Measurements from ENCODE around the gene CDH16.

Gene CDH16

DNA sequence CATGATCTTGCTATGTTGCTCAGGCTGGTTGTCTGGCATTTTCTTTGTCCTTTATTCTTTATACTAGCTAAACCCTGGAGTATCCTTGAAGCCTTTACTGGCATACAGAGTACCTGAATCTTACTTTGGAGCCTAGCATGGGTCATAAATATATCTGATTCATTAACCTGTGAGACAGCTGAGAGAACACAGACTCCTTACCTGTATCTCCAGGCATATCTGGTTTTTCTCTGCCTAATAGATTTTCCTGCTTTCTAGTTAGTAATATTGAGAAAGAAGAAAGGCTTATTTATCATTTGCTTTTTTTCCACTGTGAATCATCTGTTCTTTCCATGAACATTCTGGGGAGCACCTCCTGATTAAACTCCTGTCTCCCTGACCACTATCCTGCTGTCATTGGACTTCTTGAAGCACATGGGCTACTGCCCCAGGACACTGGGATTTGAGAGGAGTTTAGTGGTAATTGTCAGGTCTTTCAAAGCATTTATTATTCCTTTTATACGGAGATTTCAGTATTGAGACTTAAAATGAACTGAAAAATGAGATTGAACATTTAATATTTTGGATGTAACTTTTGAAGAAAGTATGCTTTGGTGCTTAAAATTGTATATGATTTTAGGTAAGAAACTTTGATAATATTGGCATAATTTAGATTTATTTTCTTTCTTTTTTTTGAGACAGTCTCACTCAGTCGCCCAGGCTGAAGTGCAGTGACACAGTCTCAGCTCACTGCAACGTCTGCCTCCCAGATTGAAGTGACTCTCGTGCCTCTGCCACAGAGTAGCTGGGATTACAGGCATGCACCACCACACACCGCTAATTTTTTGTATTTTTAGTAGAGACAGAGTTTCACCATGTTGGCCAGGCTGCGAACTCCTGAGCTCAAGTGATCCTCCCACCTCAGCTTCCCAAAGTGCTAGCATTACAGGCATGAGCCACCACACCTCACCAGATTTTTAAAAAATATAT, 29.8 kb downstream of the CDH16 start:
- Histone ChIP-seq H3K27ac (ENCODE audit: low read length) (no peak overlapping the region), H3K4me1 (ENCODE audit: low read length) (no peaks in the 10 kb centered on the region), H3K4me2 (ENCODE audit: low read length) (no peak overlapping the region), H3K9me3 (ENCODE audit: insufficient read depth, low read length) (no peaks in the 10 kb centered on the region), H3K79me2 (ENCODE audit: low read length) (no peaks in the 10 kb centered on the region; the same call in 1 of the 2 replicates), H3K4me3 (ENCODE audit: low read length) (no peak overlapping the region), H3K27me3 (ENCODE audit: low read depth, low read length) (no peaks in the 10 kb centered on the region), H4K20me1 (ENCODE audit: insufficient read depth, low read length) (0 out of 2 replicates have a peak, but pooled peaks cover 7% of the 10 kb centered on the region), H3K36me3 (replicated peaks; ENCODE audit: low read depth, low read length) (peaks cover 34% of the 10 kb centered on the region), H3K9ac (ENCODE audit: low read length) (no peak overlapping the region), H2AFZ (ENCODE audit: low read depth, low read length) (no peak overlapping the region)
- TF ChIP-seq CTCF (IDR thresholded peaks at IDR 0.05; ENCODE audit: low read depth, low read length) (no peak), EZH2phosphoT487 (IDR thresholded peaks at IDR 0.05; ENCODE audit: low read depth) (no peak)

DNA sequence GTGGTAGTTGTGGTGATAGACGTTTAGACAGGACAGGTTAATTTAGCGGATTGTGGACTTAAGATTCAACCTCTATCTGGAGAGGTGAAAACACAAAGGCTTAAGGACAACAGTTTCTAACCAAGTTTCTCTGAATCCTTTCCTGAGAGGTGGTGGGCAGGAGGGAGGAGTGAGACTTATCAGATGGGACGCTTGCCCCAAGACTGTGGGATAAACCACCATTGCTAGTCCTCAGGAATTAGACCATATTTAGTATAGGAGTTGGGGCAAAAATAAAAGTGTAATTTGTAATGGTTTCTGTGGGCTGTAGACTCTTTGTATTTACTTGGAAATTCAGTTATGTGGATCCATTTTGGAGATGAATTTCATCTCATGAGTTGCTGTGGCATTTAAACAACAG, 31.8 kb downstream of the CDH16 start:
- Histone ChIP-seq H3K9me3 (ENCODE audit: insufficient read depth, low read length) (no peaks in the 10 kb centered on the region), H3K79me2 (ENCODE audit: low read length) (peaks cover 7% of the 10 kb centered on the region), H3K27me3 (ENCODE audit: low read depth, low read length) (no peaks in the 10 kb centered on the region), H4K20me1 (ENCODE audit: insufficient read depth, low read length) (0 out of 2 replicates have a peak, but pooled peaks cover 7% of the 10 kb centered on the region), H3K4me3 (ENCODE audit: low read length) (no peak overlapping the region), H3K9ac (ENCODE audit: low read length) (no peak overlapping the region), H3K36me3 (replicated peaks; ENCODE audit: low read depth, low read length) (peaks cover 36% of the 10 kb centered on the region), H2AFZ (ENCODE audit: low read depth, low read length) (no peak overlapping the region), H3K27ac (ENCODE audit: low read length) (no peak overlapping the region), H3K4me2 (ENCODE audit: low read length) (no peak overlapping the region), H3K4me1 (ENCODE audit: low read length) (no peaks in the 10 kb centered on the region; the same call in 1 of the 2 replicates)
- TF ChIP-seq CTCF (IDR thresholded peaks at IDR 0.05; ENCODE audit: low read depth, low read length), result no peak
- TF ChIP-seq EZH2phosphoT487 (IDR thresholded peaks at IDR 0.05; ENCODE audit: low read depth), result no peak

- Histone ChIP-seq H3K4me3 (ENCODE audit: low read length) (no peak overlapping the region), H3K4me2 (ENCODE audit: low read length) (no peak overlapping the region), H3K27me3 (ENCODE audit: low read depth, low read length) (no peaks in the 10 kb centered on the region), H3K9me3 (ENCODE audit: insufficient read depth, low read length) (no peaks in the 10 kb centered on the region), H3K27ac (ENCODE audit: low read length) (no peak overlapping the region), H4K20me1 (ENCODE audit: insufficient read depth, low read length) (0 out of 2 replicates have a peak, but pooled peaks cover 7% of the 10 kb centered on the region), H3K9ac (ENCODE audit: low read length) (no peak overlapping the region), H3K36me3 (replicated peaks; ENCODE audit: low read depth, low read length) (peaks cover 36% of the 10 kb centered on the region), H2AFZ (ENCODE audit: low read depth, low read length) (no peak overlapping the region), H3K79me2 (ENCODE audit: low read length) (peaks cover 13% of the 10 kb centered on the region), H3K4me1 (ENCODE audit: low read length) (peaks cover 5% of the 10 kb centered on the region)
- TF ChIP-seq EZH2phosphoT487 (IDR thresholded peaks at IDR 0.05; ENCODE audit: low read depth), result no peak
- no peak for TF ChIP-seq CTCF (IDR thresholded peaks at IDR 0.05; ENCODE audit: low read depth, low read length)
These were observed 32.4 kb downstream of the CDH16 start for GRCh38 chr16:66886321-66886720.

DNA sequence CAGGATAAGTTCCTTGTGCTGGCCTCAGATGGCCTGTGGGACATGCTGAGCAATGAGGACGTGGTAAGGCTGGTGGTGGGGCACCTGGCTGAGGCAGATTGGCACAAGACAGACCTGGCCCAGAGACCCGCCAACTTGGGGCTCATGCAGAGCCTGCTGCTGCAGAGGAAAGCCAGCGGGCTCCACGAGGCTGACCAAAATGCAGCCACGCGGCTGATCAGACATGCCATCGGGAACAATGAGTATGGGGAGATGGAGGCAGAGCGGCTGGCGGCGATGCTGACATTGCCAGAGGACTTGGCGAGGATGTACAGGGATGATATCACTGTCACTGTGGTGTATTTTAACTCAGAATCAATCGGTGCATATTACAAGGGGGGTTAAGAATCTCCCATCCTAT, 33.2 kb downstream of the CDH16 start:
- Histone ChIP-seq H3K27ac (ENCODE audit: low read length) (no peak overlapping the region), H3K9ac (ENCODE audit: low read length) (no peak overlapping the region), H4K20me1 (ENCODE audit: insufficient read depth, low read length) (0 out of 2 replicates have a peak, but pooled peaks cover 7% of the 10 kb centered on the region), H3K79me2 (ENCODE audit: low read length) (peaks cover 21% of the 10 kb centered on the region), H3K4me1 (ENCODE audit: low read length) (peaks cover 5% of the 10 kb centered on the region), H3K9me3 (ENCODE audit: insufficient read depth, low read length) (no peaks in the 10 kb centered on the region), H2AFZ (ENCODE audit: low read depth, low read length) (no peak overlapping the region), H3K4me3 (ENCODE audit: low read length) (no peak overlapping the region), H3K36me3 (replicated peaks; ENCODE audit: low read depth, low read length) (peaks cover 36% of the 10 kb centered on the region), H3K4me2 (ENCODE audit: low read length) (no peak overlapping the region), H3K27me3 (ENCODE audit: low read depth, low read length) (no peaks in the 10 kb centered on the region)
- no peak for TF ChIP-seq EZH2phosphoT487 (IDR thresholded peaks at IDR 0.05; ENCODE audit: low read depth)
